SIG-M5 (cell line): Measurements from ENCODE around the gene SMC4.

Source experiments
- DNase-seq: peaks from one replicate; lab custom pipeline; 2025; lab: John Stamatoyannopoulos, UW

SMC4 gene

DNA sequence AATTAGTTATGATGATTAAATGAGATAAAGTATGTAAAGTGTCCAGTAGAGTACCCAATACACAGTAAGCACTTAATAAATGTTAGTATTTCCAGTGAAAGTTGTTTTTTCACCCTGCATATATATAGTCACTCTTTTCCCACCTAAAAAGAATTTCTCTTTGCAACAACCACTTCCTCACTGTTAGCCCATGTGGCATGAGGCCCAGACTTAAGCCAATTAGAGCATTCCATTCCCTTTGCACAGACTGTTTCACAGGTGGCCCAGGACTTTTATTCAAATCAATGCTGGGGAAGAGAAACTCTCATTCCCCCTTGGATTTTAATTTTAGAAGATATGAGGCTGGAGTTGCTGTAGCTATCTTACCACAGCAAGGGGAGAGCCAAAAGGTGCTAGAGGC lies 4.2 kb upstream of the SMC4 start:
- no peak for DNase-seq

DNA sequence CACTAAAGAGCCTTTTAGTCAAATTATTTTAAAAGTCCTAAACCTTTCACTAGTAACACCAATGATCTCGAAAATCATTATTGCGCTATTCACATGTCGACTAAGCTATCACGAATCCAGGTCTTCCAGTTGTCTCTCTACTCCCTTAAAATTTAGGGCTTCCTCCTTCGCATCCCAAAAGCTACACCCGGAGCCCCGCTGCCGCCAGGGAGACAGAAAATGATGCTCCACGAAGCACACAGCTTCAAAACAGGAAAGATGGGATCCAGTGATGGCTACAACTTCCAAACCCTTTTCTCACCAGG lies 678 bp upstream of the SMC4 start:
- no peak for DNase-seq

DNA sequence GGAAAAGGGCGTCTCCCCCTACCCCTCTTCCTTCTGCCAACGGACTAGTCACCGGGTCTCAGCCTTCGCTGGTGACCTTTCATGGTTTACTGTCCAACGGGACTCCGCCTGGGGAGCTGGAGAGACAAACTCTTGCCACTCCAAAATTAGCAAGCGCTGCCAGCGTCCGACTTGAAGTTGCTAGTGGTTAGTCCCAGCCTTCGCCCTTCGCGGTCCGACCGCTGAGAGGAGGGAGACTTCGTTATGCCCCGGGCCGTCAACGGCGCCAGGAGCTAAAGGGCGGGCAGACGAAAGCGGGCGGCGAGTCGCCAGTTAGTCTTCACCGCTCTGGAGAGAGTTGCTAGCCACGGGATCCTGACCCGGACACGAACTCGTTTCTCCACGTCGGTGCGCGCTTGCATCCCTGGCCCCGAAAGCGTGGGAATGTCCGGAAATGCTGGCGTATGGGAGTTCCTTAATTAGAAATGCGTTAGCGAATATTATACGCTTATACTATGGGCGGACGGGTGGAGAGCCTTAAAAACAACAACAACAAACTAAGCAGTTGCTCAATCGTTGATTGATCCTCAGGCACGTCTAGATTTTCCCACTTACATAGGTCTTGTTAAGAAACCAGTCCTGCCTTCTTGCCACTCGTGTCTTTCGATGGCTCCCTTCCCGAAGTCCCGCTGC lies 716 bp downstream of the SMC4 start:
- DNase-seq, result no peak

DNA sequence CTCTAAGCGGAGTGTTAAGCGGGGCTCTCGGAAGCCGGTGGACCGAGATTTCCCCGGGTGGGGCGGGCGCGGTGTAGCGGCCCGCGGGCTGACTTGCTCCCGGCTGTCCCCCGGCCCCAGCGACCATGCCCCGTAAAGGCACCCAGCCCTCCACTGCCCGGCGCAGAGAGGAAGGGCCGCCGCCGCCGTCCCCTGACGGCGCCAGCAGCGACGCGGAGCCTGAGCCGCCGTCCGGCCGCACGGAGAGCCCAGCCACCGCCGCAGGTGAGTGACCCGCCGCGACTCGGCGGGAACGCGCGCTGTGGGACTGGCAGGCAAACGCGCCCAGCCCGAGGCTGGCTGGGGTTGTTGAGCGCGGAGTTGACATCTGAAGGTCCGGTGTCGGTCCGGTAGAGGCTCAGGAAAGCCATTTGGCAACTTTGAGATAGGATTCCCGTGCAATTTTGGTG lies 1.3 kb downstream of the SMC4 start:
- no peak for DNase-seq

DNA sequence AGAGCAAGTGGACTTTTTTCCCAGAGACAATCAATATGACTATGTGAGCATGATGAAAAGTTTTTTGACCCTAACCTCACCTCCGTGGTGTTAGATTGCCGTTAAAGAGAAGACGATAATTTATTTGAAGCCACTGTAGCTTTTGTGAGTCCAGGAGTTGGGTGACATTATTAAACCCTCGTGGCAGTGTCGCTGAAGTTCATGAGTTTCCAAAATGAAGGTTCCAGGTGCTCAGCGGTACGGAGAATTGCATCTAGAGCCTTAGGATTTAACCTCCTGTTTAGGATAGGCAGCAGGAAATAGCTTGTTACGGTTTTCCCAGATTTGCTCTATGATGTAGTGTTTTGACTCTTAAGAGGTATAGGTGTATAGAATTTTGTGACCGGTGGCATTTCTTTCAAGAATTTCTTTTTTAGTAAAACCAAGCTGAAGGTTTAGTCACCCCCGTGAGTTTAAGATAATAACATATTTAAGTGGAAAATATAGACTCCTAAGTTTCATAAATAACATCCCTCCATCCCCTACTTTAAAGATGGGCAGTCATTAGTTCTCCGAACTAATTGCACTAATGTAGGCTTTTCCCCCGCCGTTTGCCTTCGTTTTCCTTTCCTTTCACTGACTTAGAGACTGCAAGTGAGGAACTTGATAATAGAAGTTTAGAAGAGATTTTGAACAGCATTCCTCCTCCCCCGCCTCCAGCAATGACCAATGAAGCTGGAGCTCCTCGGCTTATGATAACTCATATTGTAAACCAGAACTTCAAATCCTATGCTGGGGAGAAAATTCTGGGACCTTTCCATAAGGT lies 2.0 kb downstream of the SMC4 start:
- no peak for DNase-seq

DNA sequence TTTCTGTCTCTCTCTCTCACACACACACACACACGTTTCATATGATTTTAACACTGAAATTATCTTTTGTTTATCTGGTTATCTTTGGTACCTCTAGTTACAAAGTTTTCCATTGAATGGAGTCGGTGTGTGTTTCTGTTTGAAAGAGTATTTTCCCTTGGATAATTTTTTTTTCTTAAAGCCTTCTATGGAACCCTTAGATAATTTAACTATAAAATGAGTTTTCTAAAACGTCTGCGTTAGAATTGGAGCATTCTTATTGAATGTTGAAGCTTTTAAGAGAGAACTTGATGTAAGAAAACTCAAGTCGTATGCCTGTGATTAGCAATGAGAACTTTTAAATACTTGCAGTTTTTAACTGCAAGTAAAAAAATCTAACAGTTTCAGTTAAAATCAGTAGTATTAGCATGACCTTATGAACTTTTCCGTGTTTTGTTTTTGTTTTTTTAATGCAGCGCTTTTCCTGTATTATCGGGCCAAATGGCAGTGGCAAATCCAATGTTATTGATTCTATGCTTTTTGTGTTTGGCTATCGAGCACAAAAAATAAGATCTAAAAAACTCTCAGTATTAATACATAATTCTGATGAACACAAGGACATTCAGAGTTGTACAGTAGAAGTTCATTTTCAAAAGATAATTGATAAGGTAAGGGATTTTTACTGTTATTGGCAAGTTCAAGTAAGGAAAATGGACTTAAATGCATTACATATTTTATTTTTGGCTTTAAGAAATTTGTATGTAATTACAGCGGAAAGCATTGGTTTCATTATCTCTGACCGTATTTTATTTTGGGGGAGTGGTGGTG lies 3.0 kb downstream of the SMC4 start:
- no peak for DNase-seq

DNA sequence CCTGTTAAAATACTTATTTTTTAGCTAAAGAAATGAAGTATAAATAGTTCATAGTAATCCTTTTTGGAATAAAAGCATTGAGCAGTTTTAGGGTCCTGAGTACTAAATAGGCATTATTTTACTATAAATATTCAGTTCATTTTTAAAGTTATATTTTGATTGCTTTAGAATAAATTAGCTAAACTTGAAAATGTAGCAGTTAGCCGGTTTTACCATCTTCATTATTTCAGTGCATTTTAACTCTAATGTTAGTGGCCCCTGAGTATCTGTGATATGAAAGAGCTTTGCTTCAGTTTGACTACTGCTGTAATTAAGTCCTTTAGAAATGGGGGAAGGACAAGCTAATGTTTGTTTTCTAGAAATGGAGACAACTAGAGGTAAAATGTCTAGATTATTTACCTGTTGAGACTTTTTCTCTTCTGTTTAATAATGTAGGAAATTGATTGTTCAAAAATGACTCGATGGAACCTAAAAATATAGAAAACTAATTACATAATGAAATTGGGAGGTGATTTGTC lies 3.6 kb downstream of the SMC4 start:
- DNase-seq, result no peak

DNA sequence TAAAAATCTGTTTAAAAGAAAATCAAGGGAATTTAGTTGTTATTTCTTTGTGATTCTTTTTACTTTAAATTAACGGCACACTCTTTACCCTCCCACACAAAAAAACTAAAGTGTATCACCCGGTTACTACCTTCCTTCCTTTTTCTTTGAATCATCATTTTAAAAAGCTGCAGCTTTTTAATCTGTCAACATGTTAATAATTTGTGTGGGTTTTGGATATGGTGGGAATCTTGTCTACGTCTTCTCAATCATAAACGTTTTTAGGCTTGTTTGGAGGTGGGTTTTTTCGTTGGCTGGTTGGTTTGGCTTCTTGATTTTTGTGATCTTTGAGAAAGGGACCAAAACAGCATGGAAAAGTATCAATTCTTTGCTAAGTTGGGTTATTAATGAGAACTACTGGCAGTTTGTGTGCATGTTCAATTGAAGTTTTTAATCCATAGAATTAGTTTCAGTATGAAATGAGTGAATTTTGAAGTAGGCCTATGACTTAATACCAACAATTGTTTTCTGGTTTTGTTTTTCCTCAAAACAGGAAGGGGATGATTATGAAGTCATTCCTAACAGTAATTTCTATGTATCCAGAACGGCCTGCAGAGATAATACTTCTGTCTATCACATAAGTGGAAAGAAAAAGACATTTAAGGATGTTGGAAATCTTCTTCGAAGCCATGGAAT lies 4.5 kb downstream of the SMC4 start:
- no peak for DNase-seq

DNA sequence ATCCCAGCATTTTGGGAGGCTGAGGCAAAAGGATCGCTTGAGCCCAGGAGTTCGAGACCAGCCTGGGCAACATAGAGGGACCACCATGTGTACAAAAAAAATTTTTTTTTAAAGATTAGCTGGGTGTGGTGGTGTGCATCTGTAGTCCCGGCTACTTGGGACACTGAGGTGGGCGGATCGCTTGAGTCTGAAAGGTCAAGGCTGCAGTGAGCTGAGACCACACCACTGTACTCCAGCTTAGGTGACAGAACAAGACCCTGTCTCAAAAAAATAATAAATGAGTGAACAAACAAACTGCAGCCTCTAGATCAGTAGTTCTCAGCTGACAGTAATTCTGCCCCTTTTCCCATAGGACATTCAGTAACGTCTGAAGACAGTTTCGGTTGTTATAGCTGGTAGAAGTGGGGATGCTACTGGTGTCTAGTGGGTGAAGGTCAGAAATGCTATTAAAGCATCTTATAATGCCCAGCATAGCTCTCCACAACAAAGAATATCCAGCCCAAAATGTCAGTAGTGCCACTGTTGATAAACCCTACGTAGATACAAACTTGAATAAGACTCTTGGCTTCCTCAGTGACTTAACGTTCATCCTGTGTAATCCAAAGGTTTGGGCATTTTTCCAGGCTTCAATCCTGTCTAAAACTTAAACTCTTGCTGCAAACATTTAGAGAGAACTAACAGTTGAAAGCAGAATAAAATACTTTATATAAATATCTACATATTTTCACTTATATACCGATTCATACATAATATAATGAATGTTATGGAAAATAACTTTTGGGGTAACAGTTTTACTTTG lies 10.6 kb downstream of the SMC4 start:
- no peak for DNase-seq

DNA sequence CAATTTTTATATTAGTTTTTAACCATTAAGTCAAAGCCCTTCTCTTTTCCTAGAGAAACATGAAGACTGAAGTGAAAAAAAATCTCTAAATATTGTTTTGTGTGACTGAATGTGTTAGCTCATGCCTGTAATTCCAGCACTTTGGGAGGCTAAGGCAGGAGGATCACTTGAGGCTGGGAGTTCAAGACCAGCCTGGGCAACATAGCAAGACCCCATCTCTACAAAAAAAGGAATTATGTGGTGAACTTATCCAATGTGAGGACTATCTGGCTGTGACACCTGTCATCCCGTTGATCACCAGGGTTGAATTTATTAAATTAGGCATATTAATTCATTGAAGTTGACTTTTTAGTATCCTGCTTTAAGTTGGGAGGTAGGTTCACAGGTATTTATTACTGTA lies 13.0 kb downstream of the SMC4 start:
- DNase-seq, result no peak

DNA sequence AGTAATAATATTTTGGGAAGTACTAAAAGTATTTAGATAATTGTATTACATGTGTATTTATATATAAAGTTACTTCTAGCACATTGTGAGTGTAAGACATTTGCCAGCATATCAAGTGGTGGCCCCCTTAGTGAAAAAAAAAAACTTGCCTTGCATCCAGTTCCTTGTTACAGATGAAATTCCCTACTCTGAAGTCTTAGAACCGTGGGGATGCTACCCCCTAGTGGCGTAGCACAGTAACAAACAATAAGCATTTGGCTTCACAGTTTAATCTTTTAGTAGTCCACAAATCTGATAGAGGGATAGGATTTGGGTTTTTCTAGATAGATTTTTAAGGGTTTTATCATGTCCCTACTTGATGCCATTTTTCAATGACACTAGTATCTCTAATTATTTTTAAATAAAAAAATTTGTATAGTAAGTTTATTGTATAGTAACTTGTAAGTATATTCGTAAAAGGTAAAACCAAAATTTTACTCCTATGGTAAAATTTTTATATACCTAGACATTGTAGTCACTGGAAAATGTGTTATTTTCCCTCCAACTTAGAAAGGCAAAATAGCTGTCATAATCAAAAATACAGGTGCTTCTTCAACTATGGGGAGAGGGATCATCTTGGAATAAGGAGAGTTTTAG lies 14.3 kb downstream of the SMC4 start:
- DNase-seq, result peak; percentile 24

DNA sequence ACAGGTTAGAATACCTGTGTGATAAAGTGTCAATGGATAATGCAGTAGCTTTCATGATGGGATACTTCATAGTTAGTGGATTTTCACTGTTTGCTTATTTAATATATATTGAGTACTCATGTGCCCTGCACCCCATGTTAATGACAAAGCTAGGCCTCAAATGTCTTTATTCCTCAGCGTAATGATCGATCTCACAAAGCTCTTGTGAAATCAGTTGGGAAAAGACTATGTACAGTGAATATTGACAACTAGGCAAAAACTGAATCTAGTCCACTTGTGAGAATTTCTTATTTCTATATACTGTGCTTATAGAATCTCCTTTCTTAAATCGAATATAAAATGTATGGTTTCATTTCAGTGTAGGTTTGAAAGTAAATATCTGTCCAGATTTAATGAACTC lies 17.9 kb downstream of the SMC4 start:
- DNase-seq, result no peak

DNA sequence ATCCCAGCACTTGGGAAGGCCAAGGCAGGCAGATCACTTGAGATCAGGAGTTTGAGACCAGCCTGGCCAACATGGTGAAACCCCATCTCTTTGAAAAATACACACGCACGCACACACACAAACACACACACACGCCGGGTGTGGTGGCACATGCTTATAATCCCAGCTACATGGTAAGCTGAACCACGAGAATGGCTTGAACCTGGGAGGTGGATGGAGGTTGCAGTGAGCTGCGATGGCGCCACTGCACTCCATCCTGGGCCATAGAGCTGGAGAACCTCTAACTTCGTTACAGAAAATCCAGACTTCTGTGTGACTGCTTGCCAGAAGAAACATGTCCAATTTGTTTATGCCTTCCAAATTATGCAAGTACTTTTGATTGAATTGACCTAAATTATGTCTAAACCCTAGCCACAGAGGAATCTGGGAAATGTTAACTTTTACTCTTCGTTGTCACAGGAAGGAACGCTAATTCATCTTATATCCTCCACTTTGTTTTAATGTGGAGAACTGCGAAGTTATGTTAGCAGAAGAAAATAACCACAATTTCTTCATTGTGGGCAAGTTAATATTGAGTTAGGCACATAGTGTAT lies 28.5 kb downstream of the SMC4 start:
- DNase-seq, result no peak

DNA sequence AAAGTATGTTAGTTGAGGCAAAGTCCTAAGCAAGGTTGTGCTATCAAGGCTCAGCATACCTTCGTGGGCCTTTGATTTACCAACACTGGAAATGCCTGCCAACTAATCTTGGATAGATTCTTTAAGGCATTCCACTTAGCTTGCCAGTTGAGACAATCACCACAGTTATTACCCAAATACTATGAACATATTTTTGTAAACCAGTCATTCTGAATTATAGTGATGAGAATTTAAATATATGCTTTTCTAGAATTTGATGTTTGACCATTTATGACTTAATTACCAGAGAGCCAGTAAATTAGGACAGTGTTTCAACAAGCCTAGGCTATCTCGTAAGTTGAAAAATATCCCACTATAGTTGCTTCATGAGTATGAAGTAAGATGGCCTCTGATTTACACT lies 34.6 kb downstream of the SMC4 start:
- DNase-seq, result no peak

DNA sequence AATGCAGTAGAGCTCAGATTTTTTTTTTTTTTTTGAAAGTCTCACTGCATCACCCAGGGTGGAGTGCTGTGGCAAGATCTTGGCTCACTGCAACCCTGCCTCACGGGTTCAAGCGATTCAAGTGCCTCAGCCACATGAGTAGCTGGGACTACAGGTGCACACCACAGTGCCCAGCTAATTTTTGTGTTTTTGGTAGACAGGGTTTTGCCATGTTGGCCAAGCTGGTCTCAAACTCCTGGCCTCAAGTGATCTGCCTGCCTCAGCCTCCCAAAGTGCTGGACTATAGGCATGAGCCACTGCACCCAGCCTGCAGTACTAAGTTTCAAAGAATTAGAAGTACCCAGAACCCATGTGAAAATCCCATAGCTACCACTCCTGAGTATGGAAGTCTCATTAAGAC lies 35.6 kb downstream of the SMC4 start:
- DNase-seq, result no peak

DNA sequence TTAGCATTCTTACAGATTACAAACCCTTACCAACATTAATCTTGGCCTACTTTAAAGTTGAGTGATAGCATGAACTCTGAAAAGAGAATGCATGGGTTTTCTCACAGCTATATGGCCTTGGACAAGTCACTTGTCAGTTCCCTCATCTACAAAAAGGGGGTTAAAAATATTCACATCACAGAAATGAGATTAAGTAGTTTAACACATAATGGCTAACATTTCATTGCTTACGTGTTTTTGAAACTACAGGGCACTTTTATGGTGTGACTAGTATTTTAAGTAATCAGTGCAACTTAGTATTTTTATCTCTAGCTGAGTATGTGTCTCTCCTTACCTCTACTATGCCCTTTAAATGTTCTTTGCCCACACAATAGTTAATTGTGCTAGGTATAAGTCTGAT lies 36.3 kb downstream of the SMC4 start:
- no peak for DNase-seq

DNA sequence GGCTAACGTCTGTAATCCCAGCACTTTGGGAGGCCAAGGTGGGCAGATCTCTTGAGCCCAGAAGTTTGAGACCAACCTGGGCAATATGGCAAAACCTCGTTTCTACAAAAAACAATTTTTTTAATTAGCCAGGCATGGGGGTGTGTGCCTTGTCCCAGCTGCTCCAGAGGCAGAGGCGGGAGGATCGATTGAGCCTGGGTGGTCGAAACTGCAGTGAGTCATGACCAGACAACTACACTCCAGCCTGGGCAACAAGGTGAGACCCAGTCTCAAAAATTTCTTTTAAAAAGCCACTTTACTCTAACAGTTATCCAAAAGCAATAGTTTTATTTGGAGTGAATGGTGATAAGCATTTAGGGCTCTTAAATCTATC lies 37.6 kb downstream of the SMC4 start:
- DNase-seq, result no peak

DNA sequence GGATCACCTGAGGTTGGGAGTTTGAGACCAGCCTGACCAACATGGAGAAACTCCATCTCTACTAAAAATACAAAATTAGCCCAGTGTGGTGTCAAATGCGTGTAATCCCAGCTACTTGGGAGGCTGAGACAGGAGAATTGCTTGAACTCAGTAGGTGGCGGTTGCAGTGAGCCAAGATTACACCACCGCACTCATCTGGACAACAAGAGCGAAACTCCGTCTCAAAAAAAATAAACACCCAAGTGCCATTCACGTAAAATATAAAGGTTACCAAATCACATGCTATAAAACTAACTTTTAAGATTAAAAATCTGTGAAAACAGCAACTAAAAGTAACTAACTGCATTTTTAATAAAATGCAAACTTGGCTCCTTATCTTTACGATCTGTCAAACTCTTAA lies 41.2 kb downstream of the SMC4 start:
- DNase-seq, result no peak

DNA sequence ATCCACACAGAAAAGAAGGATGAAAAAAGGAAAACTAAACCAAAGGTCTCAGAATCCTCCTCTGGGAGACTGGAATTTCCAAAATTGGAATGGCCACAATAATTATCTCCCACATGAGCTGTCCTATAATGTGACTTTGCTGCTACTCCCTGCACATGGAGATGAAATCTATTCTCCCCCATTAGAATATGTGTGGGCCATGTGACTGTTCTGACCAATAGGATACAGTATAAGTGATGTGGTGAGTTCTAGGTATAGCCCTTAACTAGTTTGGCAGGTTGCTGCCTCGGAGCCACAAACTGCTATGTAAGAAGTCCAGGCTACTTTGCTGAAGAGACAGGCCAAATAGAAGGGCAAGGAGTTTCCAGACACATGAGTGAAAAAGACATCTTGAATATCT lies 45.0 kb downstream of the SMC4 start:
- no peak for DNase-seq

DNA sequence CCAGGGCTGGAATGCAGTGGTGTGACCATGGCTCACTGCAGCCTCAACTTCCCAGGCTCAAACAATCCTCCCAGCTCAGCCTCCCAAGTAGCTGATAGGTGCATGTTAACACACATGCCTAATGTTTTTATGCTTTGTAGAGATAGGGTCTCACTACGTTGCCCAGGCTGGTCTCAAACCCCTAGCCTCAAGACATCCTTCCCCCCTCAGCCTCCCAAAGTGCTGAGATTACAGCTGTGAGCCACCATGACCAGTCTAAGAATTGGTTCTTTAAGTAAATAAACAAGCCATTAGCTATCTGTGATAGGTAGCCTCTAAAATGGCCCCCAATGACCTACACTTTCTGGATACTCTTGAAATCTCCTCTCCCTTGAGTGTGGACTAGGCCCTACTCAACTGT lies 46.4 kb downstream of the SMC4 start:
- no peak for DNase-seq
